Mesodermal cell (in vitro differentiated cells): ENCODE results near the gene NT5C2.
"Not testable (repeated sequence)": the region's sequence is repeated elsewhere in the genome, so short reads cannot be mapped to it uniquely, and the experiment has no call there.

Source experiments
- H3K27ac ChIP-seq: 2 replicates; pipeline ENCODE4 v1.7.0; 2013; ENCODE audit warnings: mild to moderate bottlenecking, low read depth, low read length, moderate library complexity; ENCODE audit not compliant: severe bottlenecking
- H3K36me3 ChIP-seq: 2 replicates; pipeline ENCODE4 v1.7.1; 2013; ENCODE audit warnings: mild to moderate bottlenecking, low read length, moderate library complexity; ENCODE audit not compliant: control insufficient read depth, insufficient read depth
- H3K4me1 ChIP-seq: one replicate; pipeline ENCODE4 v1.7.1; 2013; ENCODE audit warnings: mild to moderate bottlenecking, low read length; ENCODE audit not compliant: insufficient read depth, control insufficient read depth, poor library complexity, severe bottlenecking
- H3K4me3 ChIP-seq: 2 replicates; pipeline ENCODE4 v1.7.0; 2013; ENCODE audit warnings: low read length, control low read depth, mild to moderate bottlenecking; ENCODE audit not compliant: insufficient read depth, poor library complexity, severe bottlenecking; ENCODE audit errors: extremely low read depth
- H3K9me3 ChIP-seq: 2 replicates; pipeline ENCODE4 v1.7.1; 2013; ENCODE audit warnings: mild to moderate bottlenecking, low read length, moderate library complexity; ENCODE audit not compliant: control insufficient read depth
- WGBS, 2 experiments: methylation state at CpG; one replicate each; pipeline ENCODE4 v1.1.5; 2013; ENCODE audit warnings: missing lambda C conversion rate in 2 of 2; ENCODE audit not compliant: insufficient coverage in 2 of 2; 5-methylcytosine and 5-hydroxymethylcytosine counted together

NT5C2 gene

DNA sequence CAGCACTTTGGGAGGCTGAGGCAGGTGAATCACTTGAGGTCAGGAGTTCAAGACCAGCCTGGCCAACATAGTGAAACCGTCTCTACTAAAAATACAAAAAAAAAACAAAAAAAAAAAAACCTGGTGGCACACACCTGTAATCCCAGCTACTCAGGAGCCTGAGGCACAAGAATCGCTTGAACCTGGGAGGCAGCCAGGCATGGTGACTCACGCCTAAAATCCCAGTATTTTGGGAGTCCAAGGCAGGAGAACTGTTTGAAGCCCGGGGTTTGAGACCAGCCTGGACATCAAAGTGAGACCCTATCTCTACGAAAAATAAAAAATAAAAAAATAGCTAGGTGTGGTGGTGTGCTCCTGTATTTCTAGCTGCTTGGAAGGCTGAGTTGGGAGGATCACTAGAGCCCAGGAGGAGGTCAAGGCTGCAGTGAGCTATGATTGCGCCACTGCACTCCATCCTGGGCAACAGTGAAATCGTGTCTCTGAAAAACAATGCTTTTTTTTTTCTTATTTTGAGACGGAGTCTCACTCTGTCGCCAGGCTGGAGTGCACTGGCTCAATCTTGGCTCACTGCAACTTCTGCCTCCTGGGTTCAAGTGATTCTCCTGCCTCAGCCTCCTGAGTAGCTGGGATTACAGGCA lies 29.2 kb downstream of the NT5C2 start:
- not testable (repeated sequence) for H3K4me1 ChIP-seq, H3K9me3 ChIP-seq, H3K4me3 ChIP-seq, H3K27ac ChIP-seq
- 97% methylated on average over 7 of the region's 9 CpGs for WGBS, 2 experiments
- peaks cover 81% of the 10 kb centered on the region for H3K36me3 ChIP-seq

DNA sequence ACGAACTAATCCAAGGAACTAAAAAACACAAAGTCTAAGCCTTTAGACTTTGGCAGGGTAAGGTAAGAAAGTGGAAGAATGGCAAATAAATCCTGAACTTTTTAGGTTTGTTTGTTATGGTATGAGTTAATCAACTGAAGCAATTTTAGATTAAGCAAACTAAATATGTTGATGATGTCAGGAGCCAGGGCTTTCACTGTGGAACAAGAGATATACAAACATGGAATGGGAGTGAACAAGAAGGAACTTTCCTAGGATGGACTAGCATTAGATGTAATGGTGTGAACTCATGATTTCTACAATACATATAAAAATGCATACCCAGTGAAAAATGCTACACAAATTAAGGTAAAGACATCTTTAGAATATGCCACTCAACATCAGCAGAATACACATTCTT lies 35.8 kb downstream of the NT5C2 start:
- Histone ChIP-seq H3K4me3 (no peak overlapping the region), H3K4me1 (peaks cover 31% of the 10 kb centered on the region), H3K9me3 (no peaks in the 10 kb centered on the region), H3K27ac (no peak overlapping the region), H3K36me3 (peaks cover 56% of the 10 kb centered on the region)
- WGBS, 2 experiments, result no CpG with 5 or more reads among the region's 1 CpG

DNA sequence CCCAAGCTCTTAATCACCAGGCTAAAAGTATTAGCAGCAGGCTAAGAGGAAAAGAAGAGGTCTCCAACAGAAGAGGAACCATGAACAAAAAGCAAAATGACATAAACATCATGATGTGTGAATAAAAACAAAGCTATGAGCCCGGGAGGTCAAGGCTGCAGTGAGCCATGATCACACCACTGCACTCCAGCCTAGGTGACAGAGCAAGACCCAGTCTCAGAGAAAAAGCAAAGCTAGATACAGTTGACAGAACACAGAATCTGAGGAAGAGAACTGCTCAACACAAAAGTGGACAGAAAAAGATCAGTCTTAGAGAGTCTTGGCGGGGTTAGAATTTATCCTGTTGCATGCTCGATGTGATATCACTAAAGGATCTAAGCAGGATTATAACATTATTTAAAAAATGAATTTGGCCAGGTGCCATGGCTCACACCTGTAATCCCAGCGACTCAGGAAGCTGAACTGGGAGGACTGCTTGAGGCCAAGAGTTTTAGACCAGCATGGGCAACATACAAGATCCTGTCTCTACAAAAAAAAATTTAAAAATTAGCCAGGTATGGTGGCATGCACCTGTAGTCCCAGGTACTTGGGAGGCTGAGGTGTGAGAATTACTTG lies 37.5 kb downstream of the NT5C2 start:
- Histone ChIP-seq H3K9me3 (no peaks in the 10 kb centered on the region), H3K36me3 (peaks cover 50% of the 10 kb centered on the region), H3K4me3 (no peak overlapping the region), H3K4me1 (peaks cover 31% of the 10 kb centered on the region), H3K27ac (peak overlapping the region; percentile 62)
- 75 to 83% methylated on average over 2 of the region's 4 CpGs for WGBS, 2 experiments

DNA sequence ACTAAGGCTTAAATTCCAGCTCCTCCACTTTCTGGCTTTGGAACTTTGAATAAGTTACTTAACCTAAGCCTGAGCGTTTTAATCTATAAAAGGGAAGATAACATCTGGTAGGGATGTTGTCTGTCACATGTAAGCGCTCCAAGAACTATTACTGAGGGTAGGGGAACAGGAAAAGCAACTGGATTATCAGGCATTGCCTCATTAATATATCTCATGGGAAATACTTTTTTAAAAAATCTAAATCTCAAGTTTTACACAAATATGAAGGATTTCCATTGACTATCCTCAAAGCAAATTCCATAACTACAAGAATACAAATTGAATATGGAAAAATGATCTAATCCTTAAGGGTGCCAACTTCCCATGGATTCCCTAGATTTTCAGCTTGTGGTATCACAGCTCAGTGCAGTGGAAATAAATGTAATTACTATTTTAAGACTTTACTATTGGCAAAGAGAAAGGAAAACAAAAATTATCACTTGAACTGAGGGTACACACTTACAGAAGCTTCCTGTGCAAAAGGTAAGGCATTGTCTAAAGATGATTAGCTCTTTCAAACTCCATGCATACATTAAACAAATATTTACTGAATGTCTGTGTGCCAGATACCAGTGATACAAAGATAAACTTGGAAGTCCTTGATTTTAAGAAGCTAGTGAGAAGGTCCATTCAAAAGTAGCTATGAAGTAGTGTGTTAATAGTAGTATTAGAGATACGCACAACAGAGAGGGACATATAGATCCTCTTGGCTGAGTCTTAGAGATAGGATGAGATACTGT lies 38.4 kb downstream of the NT5C2 start:
- 63% methylated on average over 3 of the region's 3 CpGs; no CpG with 5 or more reads in 1 of the 2 experiments for WGBS, 2 experiments
- H3K36me3 ChIP-seq, result peaks cover 50% of the 10 kb centered on the region
- H3K9me3 ChIP-seq, result no peaks in the 10 kb centered on the region
- no peak overlapping the region for H3K4me3 ChIP-seq
- peaks cover 31% of the 10 kb centered on the region for H3K4me1 ChIP-seq
- peak overlapping the region; percentile 62 for H3K27ac ChIP-seq

DNA sequence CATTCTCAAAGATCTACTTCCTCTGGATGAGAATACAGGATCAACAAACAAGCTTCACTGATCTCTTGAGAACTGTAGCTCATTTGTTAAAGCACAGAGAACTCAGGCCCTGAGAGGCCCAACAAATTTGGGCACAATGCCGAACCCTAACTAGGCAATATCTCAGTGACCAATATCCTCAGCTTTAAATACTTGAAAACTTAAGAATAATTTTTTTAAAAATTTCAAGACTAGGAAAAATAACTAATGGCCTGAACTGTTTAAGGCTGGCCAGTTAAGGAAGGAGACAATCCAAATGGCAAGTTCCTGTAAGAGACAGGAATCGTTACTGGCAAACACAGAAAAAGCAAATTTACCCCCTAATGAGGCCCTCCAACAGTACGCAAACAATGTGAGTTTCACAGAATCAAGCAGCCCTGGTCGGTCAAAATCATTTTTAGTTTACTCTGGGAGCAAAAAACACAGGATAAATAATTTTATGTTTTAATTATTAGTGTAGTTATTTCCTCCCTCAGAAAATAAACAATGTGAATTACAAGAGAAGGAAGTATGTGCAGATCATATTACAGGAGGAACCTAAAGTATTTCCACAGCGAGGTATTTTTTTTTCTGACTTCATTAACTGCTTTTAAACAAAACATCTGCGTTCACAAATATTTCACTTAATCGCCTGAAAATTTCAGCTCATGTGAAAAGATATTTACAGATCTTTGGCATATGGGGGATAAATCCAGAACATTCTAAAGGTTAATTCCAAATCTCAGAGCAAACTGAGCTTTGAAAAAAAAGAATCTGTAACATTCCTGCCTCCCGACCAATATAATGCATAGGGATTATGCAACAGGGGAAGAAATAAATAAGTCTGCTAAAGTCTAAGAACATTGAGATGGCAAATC lies 39.5 kb downstream of the NT5C2 start:
- Histone ChIP-seq H3K4me3 (no peak overlapping the region), H3K9me3 (no peaks in the 10 kb centered on the region), H3K36me3 (peaks cover 46% of the 10 kb centered on the region), H3K4me1 (peaks cover 31% of the 10 kb centered on the region), H3K27ac (peak overlapping the region; percentile 74)
- WGBS, 2 experiments, result 50% methylated on average over 2 of the region's 8 CpGs; no CpG with 5 or more reads in 1 of the 2 experiments

DNA sequence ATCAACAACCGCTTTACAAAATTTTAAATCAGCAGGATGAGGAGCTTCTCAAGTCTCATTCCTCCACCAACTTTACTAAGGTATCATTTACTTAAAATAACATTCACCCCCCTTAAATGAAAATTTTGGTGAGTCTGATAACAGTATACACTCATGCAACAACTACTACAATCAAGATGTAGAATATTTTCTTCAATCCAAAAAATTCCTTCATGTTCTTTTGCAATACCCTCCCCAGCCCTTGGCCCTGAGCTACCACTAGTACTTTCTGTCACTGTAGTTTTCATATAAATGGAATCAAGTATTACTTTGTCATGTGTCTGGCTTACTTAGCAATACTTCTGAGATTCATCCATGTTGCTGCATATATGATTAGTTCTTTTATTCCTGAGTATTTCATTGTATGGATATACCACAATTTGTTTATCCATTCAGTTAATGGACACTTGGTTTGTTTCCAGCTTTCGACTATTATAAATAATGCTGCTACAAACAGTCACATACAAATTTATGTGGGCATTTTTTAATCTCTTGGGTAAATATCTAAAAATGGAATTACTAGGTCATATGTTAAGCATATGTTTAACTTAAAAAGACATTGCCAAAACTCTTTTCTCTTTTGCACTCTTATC lies 43.0 kb downstream of the NT5C2 start:
- 92 to 100% methylated on average over 1 of the region's 2 CpGs for WGBS, 2 experiments
- Histone ChIP-seq H3K9me3 (no peaks in the 10 kb centered on the region), H3K4me3 (no peak overlapping the region), H3K36me3 (peaks cover 28% of the 10 kb centered on the region), H3K4me1 (peaks cover 39% of the 10 kb centered on the region), H3K27ac (no peak overlapping the region)

DNA sequence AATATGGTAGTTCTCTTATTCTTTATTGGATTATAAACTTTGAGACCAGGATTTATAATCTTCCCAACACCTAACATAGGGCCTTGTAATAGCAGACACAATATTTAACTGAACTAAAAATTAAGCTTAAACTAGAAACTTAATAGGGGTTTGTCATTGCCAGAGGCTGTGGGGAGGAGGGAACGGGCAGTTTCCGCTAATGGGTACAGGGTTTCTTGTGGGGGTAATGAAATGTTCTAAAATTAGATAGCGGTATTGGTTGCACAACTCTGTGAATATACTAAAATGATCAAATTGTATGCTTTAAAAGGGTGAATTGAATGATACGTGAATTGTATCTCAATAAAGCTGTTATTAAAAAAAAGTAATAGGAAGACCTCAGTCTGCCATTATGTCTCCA lies 45.4 kb downstream of the NT5C2 start:
- H3K9me3 ChIP-seq, result no peaks in the 10 kb centered on the region
- peaks cover 17% of the 10 kb centered on the region for H3K4me1 ChIP-seq
- no peak overlapping the region for H3K4me3 ChIP-seq
- 95 to 100% methylated on average over 3 to 4 of the region's 4 CpGs for WGBS, 2 experiments
- peaks cover 45% of the 10 kb centered on the region for H3K36me3 ChIP-seq
- H3K27ac ChIP-seq, result no peak overlapping the region

DNA sequence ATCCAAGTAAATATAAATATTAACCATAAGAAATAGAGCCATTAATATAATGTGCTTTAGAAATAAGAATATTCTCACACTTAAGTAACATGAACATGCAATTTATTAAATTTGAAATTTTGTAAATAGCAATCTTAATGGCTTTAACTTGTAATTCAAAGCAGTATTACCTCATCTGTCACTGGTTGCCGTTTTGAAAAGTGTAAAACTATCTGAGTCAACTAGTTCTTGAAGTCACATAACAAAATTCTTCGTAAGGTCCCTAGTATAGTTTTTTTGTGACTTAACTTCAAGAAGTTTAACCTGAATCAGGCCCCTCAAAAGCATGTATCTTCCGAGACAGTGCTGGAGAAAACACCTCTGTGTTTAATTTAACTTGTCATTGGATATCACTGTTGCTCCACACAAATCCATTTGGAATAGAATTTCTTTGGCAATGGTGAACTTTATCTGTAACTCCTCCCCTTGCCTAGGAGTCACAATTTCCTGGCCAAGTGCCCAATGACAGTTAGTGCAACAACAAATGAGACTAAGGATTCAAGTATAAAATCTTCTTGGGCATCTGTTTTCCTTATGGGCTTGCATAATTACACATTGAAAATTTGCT lies 47.1 kb downstream of the NT5C2 start:
- 100% methylated on average over 2 of the region's 3 CpGs; no CpG with 5 or more reads in 1 of the 2 experiments for WGBS, 2 experiments
- Histone ChIP-seq H3K36me3 (peaks cover 50% of the 10 kb centered on the region), H3K4me1 (peaks cover 17% of the 10 kb centered on the region), H3K4me3 (no peak overlapping the region), H3K9me3 (no peaks in the 10 kb centered on the region), H3K27ac (no peak overlapping the region)

DNA sequence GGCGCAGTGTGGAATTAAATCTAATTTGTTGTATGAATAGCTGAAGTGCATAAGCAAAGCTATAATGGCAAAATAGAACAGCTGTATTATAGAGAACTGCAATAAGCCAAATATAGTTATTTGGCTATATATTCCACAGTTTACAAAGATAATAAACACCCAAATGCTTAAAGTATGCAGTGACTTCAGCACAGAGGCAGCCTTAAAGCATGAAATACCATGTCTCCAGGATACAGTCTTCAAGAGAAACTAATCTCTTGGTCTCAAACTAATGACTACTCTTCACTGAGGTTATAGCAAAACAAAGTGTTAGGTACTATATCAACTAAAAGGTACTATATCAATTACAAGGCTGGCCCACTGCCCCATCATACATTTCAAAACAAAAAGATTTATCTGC lies 48.0 kb downstream of the NT5C2 start:
- Histone ChIP-seq H3K36me3 (peaks cover 52% of the 10 kb centered on the region), H3K4me1 (peaks cover 17% of the 10 kb centered on the region)

DNA sequence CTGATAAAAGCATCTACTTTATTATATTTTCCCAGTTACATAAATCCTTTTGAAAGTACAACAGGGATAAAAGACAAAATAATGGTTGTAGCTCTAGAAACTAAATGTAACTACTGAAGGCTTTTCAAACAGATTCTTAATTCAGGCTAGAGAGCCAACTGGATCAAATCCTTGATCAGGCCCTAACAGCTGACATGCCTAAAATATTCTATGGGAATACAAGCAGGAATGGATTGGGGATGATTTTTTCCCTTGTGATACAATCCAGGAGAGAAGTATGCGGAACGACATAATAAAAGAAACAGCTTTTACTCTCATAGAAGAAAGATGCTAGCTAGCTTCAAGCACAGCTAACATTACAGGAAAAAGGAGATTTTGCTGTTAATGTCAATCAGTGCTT lies 49.0 kb downstream of the NT5C2 start:
- WGBS, 2 experiments, result no CpG with 5 or more reads among the region's 2 CpGs
- Histone ChIP-seq H3K9me3 (no peaks in the 10 kb centered on the region), H3K27ac (no peak overlapping the region), H3K36me3 (peaks cover 55% of the 10 kb centered on the region), H3K4me3 (no peak overlapping the region), H3K4me1 (peaks cover 17% of the 10 kb centered on the region)

More for the DNA sequence above, 48.0 kb downstream of the NT5C2 start:
- Histone ChIP-seq H3K9me3 (no peaks in the 10 kb centered on the region), H3K27ac (no peak overlapping the region), H3K4me3 (no peak overlapping the region)
- no CpG with 5 or more reads among the region's 1 CpG for WGBS, 2 experiments
